ENCODE results near the gene ABCB9.
A peak's percentile ranks its signal among the peaks of the same experiment; 100 is the strongest.

The ABCB9 gene

GRCh38 chr12:122976648-122976975 lies 10.3 kb upstream of the ABCB9 start:
- DNase-seq (ENCODE audit: low read depth): no peak
- TF ChIP-seq CTCF (conservative IDR thresholded peaks at IDR 0.05; ENCODE audit: low read length): no peak
- H3K4me3 ChIP-seq (ENCODE audit: low read length): peak overlapping the region; percentile 99; the same call in 1 of the 2 replicates

- DNase-seq (ENCODE audit: low read depth): no peak
- no peak for TF ChIP-seq CTCF (conservative IDR thresholded peaks at IDR 0.05; ENCODE audit: low read length)
- H3K4me3 ChIP-seq (ENCODE audit: low read length): peak overlapping the region; percentile 99
These were observed 9.8 kb upstream of the ABCB9 start for GRCh38 chr12:122975790-122976647.

- DNase-seq (ENCODE audit: low read depth): peak; percentile 89
- TF ChIP-seq CTCF (conservative IDR thresholded peaks at IDR 0.05; ENCODE audit: low read length): no peak
- peak within 1 kb of the TSS; percentile 99 for H3K4me3 ChIP-seq (ENCODE audit: low read length)
These were observed 8.9 kb upstream of the ABCB9 start, which contains the start of gene OGFOD2 for GRCh38 chr12:122974892-122975789. TSS of gene OGFOD2 (plus strand) at chr12:122975244. CDS start at chr12:122975252, 8 bp downstream.

- DNase-seq (ENCODE audit: low read depth): peak; percentile 98
- no peak for TF ChIP-seq CTCF (conservative IDR thresholded peaks at IDR 0.05; ENCODE audit: low read length)
- peak overlapping the region; percentile 99 for H3K4me3 ChIP-seq (ENCODE audit: low read length)
These were observed 8.1 kb upstream of the ABCB9 start for GRCh38 chr12:122974274-122974891.

- DNase-seq (ENCODE audit: low read depth): no peak
- no peak overlapping the region for H3K4me3 ChIP-seq (ENCODE audit: low read length)
- no peak for TF ChIP-seq CTCF (conservative IDR thresholded peaks at IDR 0.05; ENCODE audit: low read length)
These were observed 3.4 kb upstream of the ABCB9 start for GRCh38 chr12:122969676-122970075.

- DNase-seq (ENCODE audit: low read depth): no peak
- TF ChIP-seq CTCF (conservative IDR thresholded peaks at IDR 0.05; ENCODE audit: low read length): no peak
- H3K4me3 ChIP-seq (ENCODE audit: low read length): no peak overlapping the region
These were observed 1.8 kb upstream of the ABCB9 start for GRCh38 chr12:122968104-122968503.
